Measurements from ENCODE around the gene IFNGR1. TPM values are rescaled to one million over a fixed set of nuclear protein-coding genes. Genes with fewer than 3 reads are reported as not detected.
"Not testable (repeated sequence)": the region's sequence is repeated elsewhere in the genome, so short reads cannot be mapped to it uniquely, and the experiment has no call there.

IFNGR1 gene
- total and polyA plus RNA-seq, 2 experiments from 2014 or later = 22.8 to 23.2 TPM

GRCh38 chr6:137254966-137255365 is 35.8 kb upstream of the IFNGR1 start (continued):
- TF ChIP-seq CTCF (conservative IDR thresholded peaks at IDR 0.05; ENCODE audit: low read depth in 2 of 2) = no peak
- no peak for TF ChIP-seq NANOG (IDR thresholded peaks at IDR 0.05; ENCODE audit: borderline replicate concordance)
- TF ChIP-seq STAT1 (IDR thresholded peaks at IDR 0.05; ENCODE audit: unreplicated experiment) = no peak
- TF ChIP-seq POLR2AphosphoS5 (IDR thresholded peaks at IDR 0.05; ENCODE audit: low read depth) = no peak
- no peak for TF ChIP-seq EZH2phosphoT487 (IDR thresholded peaks at IDR 0.05; ENCODE audit: unreplicated experiment)
- no peak for TF ChIP-seq REST (IDR thresholded peaks at IDR 0.05; ENCODE audit: unreplicated experiment)
- TF ChIP-seq ZNF331 (CRISPR knock-in tag; IDR thresholded peaks at IDR 0.05; ENCODE audit: low read depth) = no peak
- no peak for TF ChIP-seq ZNF114 (CRISPR knock-in tag; IDR thresholded peaks at IDR 0.05)
- TF ChIP-seq ETS1 (IDR thresholded peaks at IDR 0.05) = no peak

- not testable (repeated sequence) for H4K20me1 ChIP-seq (replicated peaks; ENCODE audit: insufficient read depth); DNase-seq (ENCODE audit: low spot score); H3K79me2 ChIP-seq (replicated peaks; ENCODE audit: insufficient read depth); H3K9me2 ChIP-seq (ENCODE audit: insufficient read depth); H2AFZ ChIP-seq; ATAC-seq; H3K4me1 Mint-ChIP-seq; H3K27ac Mint-ChIP-seq; H3F3A ChIP-seq (replicated peaks; ENCODE audit: low read depth); H3K4me3 Mint-ChIP-seq; H3K27me3 ChIP-seq (ENCODE audit: insufficient read depth); H3K4me3 ChIP-seq; H3K4me2 ChIP-seq; H3K36me3 ChIP-seq (ENCODE audit: insufficient read depth); H3K4me1 ChIP-seq (ENCODE audit: insufficient read depth); H3K27ac ChIP-seq (ENCODE audit: low read depth); H3K27me3 Mint-ChIP-seq (ENCODE audit: insufficient read depth, low read depth, poor library complexity)
- Mint-ChIP-seq H3K9me3 (peaks cover 29% of the 10 kb centered on the region), H3K36me3 (ENCODE audit: low read depth) (peaks cover 16% of the 10 kb centered on the region)
Measured at GRCh38 chr6:137254430-137254829, 35.2 kb upstream of the IFNGR1 start.
